Measurements from ENCODE around the gene LNX1. TPM values are rescaled to one million over a fixed set of nuclear protein-coding genes. Genes with fewer than 3 reads are reported as not detected.

The LNX1 gene
- total RNA-seq, 1 experiment from 2014 or later, result 10.1 TPM

- no peak for DNase-seq (ENCODE audit: low spot score)
Observed at GRCh38 chr4:53573696-53574095, 17.6 kb downstream of the LNX1 start.

DNA sequence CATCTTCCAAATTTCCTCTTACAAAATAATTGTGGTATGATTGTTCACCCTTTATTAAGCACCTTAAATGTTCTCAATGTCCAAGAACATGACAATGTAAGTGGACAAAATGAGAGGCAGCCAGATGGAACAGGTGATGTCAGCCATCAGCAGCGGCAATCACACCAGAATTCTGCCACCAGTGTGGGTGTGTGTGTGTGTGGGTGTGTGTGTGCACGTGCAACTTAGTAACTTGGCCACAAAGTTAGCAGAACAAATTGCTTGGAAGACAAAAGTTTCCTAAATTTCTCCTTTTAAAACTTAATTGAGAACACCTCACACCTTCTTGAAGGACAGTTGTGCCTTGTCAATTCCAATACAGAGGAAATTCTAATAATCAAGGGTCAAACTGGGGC is 18.7 kb downstream of the LNX1 start:
- no peak for DNase-seq (ENCODE audit: low spot score)

- no peak for DNase-seq (ENCODE audit: low spot score)
Observed at GRCh38 chr4:53571936-53572599, 19.2 kb downstream of the LNX1 start.

- no peak for DNase-seq (ENCODE audit: low spot score)
Observed at GRCh38 chr4:53563824-53564223, 27.5 kb downstream of the LNX1 start.

DNA sequence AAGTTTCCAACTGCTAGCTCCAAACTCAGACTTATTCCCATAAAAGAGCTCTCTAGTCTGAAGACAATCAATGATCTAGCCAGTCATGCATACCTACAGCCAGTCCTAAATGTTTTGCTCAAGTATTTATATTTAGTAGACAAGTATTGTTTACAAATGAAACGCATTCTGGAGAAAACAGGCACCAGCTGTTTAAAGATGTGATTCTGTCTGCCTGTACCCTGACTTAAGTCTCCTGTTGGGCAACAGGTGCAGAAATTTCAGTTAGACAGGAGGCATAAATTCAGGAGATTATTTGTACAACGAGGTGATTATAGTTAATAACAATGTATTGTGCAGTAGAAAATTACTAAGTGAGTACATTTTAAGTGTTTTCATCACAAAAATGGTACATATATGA is 28.9 kb downstream of the LNX1 start:
- no peak for DNase-seq (ENCODE audit: low spot score)

DNA sequence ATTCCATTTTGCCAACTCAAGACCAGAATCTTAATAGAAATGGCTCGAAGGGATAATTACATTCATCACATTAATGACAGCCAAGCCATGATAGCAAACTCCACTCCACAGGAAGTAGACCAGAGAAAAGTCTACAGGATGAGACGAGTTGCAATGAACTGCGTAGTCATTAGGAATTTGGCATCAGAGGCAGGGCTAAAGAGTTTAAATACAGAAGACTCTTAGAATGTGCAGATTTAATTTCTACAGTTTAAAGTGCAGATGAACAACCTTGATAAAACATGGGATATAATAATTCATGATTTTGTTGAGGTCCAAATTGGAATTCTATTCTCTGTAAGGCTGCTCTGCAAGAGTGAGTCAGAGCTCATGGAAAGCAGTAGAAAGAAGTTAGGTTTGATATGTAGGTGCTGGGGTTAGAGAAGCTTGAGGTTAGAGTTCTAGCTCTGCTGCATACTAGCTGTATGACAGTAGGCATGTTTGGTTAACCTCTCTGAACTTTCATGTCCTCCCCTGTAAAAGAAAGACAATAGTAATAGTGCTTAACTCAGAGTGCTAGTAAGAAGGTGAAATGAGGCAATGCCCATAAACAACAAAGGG is 32.2 kb downstream of the LNX1 start:
- no peak for DNase-seq (ENCODE audit: low spot score)

DNA sequence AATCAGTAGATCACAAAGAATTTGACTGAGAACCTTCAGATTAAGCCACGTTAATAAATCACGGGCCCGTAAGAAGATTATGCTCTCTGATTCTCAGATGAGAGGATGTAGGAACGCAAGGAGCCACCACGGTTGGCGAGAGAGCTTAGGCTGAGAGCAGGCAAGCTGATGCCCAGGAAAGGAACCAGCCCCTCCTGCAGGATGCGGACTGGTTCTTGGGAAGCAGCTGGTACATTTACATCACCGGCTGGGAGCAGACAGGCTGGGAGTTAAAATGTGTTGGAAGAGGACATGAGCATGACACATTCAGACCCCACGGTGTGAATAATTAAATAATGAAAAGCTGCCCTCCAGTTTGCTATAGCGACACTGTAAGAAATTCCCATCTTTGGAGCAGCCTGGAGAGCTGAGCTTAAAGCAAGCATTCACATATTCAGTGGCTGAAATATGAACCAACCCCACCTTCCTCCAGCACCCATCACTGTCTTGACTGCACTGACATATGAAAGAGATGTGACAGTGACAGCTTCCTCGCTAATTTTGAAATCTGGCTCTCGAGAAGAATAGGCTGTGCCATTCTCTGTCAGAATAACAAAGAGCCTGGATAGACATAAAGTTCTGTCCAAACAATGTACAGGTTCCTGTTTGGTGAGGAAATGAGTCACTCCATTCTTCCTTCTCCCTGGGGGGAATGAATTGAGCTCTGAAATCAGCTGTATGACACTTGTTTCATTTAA is 33.1 kb downstream of the LNX1 start:
- DNase-seq (ENCODE audit: low spot score), result peak; percentile 19

GRCh38 chr4:53557669-53558064 is 33.6 kb downstream of the LNX1 start:
- no peak for DNase-seq (ENCODE audit: low spot score)

DNA sequence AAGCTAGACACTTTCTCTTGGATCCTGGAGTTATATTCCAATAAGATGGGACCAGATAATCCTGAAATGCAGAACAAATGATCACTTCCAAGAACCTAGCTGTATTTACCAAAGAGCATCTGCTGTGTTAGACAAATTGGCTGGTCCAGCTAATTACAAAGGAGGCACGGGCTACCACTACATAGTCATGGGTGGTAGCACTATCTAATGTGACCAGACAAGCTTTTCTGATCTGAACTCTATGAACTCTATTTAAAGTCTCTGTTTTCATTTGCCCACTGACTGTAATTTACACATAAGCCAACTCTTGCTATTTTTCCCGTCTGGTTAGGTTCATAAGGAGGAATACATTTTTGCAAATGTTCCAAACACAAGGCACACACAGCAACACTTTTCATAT is 34.6 kb downstream of the LNX1 start:
- no peak for DNase-seq (ENCODE audit: low spot score)

- no peak for DNase-seq (ENCODE audit: low spot score)
Observed at GRCh38 chr4:53553486-53554210, 37.6 kb downstream of the LNX1 start.

DNA sequence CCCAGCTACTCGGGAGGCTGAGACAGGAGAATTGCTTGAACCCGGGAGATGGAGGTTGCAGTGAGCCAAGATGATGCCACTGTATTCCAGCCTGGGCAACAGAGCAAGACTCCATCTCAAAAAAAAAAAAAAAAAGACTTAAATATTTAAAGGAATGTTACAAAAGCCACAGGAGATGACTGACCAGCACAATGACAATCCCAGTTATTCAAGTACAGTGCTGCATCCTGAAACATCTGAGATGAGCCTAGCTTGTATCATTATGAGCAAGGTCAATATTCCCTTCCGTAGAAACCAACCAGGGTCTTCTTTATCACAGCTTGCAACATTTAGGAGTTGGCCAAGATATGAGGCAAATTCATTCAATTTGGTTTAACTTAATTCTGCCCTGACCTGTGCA is 38.6 kb downstream of the LNX1 start:
- DNase-seq (ENCODE audit: low spot score), result no peak

DNA sequence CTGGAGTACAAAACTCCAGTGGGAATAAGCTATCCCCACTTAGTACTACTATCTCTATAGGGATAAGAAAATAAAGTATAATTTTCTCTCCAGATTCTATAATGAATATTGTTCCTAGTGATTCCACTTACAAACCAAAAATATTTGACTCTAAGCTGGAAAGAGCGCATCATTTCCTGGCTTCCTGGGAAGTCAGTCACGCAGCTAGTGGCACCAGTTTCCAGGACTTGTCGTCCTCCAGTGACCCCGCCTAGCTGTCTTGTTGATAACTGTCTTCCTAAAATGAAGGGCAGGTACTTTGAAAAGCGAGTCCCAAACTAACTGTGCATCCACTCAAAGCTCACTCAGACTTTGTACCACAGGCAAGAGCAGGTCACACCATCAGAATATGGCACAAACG is 39.3 kb downstream of the LNX1 start:
- no peak for DNase-seq (ENCODE audit: low spot score)

DNA sequence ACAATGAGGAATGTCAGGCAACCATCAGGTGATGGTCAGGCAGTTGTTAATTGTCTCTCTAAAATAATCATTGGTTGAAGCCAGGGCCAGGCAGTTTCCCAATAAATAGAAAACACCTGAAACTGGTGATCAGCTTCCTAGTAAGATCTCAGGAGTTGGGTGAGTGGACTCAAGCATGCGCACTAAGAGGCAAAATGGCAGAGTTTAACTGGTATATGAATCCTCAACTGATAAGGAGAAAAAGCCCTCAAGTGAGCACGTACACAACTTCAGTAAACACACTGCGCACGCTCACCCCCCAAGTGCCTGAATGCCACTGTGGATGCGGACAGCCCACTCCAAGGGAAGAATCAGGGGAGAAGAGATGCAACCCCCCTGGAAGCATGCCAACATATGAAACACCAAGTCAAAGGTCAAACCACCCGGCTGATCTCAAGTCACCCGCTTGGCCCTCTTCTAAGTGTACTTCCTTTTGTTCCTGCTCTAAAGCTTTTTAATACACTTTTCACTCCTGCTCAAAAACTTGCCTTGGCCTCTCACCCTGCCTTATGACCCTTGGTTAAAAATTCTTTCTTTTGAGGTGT is 39.9 kb downstream of the LNX1 start:
- no peak for DNase-seq (ENCODE audit: low spot score)

DNA sequence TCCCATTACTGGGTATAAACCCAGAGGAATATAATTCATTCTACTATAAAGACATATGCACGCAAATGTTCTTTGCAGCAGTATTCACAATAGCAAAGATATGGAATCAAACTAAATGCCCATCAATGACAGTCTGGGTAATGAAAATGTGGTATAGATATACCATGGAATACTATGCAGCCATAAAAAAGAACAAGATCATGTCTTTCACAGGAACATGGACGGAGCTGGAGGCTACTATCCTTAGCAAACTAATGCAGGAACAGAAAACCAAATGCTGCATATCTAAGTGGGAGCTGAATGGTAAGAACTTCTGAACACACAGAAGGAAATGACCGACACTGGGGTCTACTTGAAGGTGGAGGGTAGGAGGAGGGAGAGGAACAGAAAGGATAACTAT is 42.6 kb downstream of the LNX1 start:
- no peak for DNase-seq (ENCODE audit: low spot score)

DNA sequence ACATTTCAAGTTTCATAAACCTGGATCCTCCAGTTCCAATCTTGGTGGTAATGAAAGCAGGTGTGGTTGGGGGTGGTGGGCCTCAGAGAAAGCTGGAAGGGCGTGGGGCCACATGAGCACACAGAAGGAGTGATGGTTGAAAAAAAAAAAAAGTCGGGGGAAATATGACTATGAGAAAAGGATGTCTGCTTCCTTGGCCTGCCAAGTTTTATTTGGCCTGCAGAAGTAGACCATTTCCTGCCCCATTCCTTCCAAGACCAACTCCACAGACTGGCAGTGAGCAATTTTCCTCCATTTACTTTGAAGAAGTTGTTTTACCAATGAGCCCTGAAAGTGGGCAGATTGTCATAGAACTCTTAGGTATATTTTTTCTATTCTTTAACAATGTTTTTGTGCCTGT is 43.3 kb downstream of the LNX1 start:
- DNase-seq (ENCODE audit: low spot score), result no peak

- no peak for DNase-seq (ENCODE audit: low spot score)
Observed at GRCh38 chr4:53545942-53546581, 45.2 kb downstream of the LNX1 start.

DNA sequence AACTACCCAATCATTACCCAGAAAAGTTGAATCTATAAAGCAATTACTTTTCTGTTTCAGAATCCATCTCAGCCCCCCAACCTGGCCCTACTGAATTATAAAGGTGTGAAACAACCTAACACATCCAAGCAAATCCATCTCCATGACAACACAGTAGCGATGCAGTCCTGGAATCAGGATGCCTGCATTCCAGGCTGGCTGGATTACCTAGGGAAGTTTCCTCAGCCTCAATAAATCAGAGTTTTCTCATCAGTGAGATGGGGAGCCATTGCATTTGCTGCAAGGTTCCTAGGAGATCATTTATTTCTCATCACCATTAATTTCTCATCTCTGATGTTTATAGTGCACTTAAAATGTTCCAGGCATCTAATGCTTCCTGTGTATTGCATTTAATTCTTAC is 46.0 kb downstream of the LNX1 start:
- DNase-seq (ENCODE audit: low spot score), result no peak

- no peak for DNase-seq (ENCODE audit: low spot score)
Observed at GRCh38 chr4:53543561-53543960, 47.7 kb downstream of the LNX1 start.

DNA sequence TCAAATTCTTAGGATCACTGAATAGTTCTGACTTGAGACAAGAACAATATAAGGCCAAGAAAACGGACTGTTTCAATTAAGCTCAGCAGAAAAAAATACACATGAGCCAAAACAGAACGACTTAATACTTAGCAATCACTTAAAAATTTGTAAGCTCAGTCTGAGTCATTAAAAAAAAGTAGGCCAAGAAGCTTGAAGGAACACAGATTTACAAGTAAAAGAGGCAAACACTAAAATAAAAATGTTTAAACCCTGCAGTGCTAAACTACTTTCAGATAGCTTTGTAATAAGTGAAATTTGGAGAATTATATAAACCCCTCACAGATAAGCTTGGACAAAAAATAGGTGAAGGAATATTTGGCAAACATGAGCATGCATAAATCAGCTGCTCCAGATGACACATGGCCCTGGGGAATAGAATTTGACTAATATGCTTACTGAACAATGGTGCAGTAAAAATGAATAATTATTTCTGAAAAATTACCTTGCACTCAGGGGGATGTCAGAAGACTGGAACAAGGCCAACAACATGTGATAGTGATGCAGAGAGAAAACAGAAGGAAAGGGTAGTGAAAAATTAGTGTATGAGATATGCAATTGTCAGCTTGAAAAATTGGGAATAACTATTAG is 49.6 kb downstream of the LNX1 start:
- no peak for DNase-seq (ENCODE audit: low spot score)

DNA sequence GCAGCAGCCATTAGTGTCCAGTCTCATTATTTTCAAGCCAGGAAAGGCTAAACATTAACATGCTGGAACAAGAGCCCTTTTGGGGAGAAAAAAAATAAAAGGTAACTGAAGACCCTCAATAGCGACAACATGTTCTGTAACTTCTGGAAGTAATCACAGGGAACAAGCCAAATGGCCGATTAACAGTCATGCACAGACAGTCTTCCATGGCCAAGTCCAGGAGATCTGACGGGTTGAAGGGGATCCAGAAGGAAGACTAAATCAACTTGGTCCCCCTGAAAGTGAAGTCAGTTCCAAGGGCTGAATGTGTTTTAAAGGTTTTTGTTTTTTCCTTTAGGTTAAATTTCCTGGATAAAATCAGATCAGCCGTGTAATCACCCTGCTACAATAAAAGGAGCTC is 52.5 kb downstream of the LNX1 start:
- no peak for DNase-seq (ENCODE audit: low spot score)

DNA sequence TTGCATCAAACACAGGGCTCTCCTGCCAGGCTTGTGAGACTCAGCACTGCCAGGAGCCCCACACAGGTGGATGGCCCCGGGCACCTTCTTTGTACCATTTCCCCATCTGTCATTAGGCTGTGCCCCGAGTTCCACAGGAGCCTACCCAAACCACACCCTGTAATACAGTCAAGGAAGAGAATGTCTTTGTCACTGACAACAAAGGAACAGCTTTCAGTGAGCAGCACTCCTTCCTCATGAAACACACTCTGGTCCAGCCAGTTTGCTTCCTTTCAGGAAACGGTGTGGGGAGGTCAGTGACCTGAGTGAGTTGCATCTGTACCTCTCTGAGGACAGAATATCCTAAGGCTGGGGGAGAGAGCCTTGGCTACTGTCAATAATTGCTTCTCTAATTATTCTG is 53.7 kb downstream of the LNX1 start:
- no peak for DNase-seq (ENCODE audit: low spot score)

All from HT-29 (cell line).